HG03064 (cell line): Measurements from ENCODE around the gene C12orf54.
"Not testable (repeated sequence)": the region's sequence is repeated elsewhere in the genome, so short reads cannot be mapped to it uniquely, and the experiment has no call there.

Experiments
- ATAC-seq: cut with Tn5 transposase; IDR thresholded peaks from one replicate; pipeline ENCODE4 v1.9.1; 2021; ENCODE audit warnings: low read depth; ENCODE audit not compliant: unreplicated experiment

C12orf54 gene

GRCh38 chr12:48482198-48482597 lies at the start of gene C12orf54:
Gene C12orf54 (plus strand): TSS chr12:48482498. CDS start chr12:48483297, 799 bp downstream.
- ATAC-seq, result no peak

- not testable (repeated sequence) for ATAC-seq
Measured at GRCh38 chr12:48434016-48434415, 48.3 kb upstream of the C12orf54 start.

- ATAC-seq, result no peak
Measured at GRCh38 chr12:48441069-48441468, 41.2 kb upstream of the C12orf54 start.

GRCh38 chr12:48442179-48442847 lies 40.0 kb upstream of the C12orf54 start:
- ATAC-seq, result no peak

GRCh38 chr12:48445538-48445937 lies 36.8 kb upstream of the C12orf54 start:
- no peak for ATAC-seq

- no peak for ATAC-seq
Measured at GRCh38 chr12:48446161-48446776, 36.0 kb upstream of the C12orf54 start.

GRCh38 chr12:48447755-48448154 lies 34.5 kb upstream of the C12orf54 start:
- ATAC-seq, result no peak

GRCh38 chr12:48451372-48451771 lies 30.9 kb upstream of the C12orf54 start:
- ATAC-seq, result no peak

- ATAC-seq, result not testable (repeated sequence)
Measured at GRCh38 chr12:48452961-48453360, 29.3 kb upstream of the C12orf54 start.

- ATAC-seq, result no peak
Measured at GRCh38 chr12:48454667-48455066, 27.6 kb upstream of the C12orf54 start.

- no peak for ATAC-seq
Measured at GRCh38 chr12:48455116-48455515, 27.2 kb upstream of the C12orf54 start.

- no peak for ATAC-seq
Measured at GRCh38 chr12:48459259-48459658, 23.0 kb upstream of the C12orf54 start.

GRCh38 chr12:48469027-48469426 lies 13.3 kb upstream of the C12orf54 start:
- ATAC-seq, result not testable (repeated sequence)

- no peak for ATAC-seq
Measured at GRCh38 chr12:48472259-48472658, 10.0 kb upstream of the C12orf54 start, which contains the start of gene ANP32D. Gene ANP32D (plus strand): TSS chr12:48472559. CDS start chr12:48472665, 106 bp downstream.

GRCh38 chr12:48473061-48473460 lies 9.2 kb upstream of the C12orf54 start:
- no peak for ATAC-seq

GRCh38 chr12:48474497-48474896 lies 7.8 kb upstream of the C12orf54 start:
- ATAC-seq, result not testable (repeated sequence)

- no peak for ATAC-seq
Measured at GRCh38 chr12:48482930-48483329, 632 bp downstream of the C12orf54 start.

- ATAC-seq, result no peak
Measured at GRCh38 chr12:48486261-48486660, 4.0 kb downstream of the C12orf54 start.

GRCh38 chr12:48486679-48487078 lies 4.4 kb downstream of the C12orf54 start:
- ATAC-seq, result no peak

- ATAC-seq, result peak; percentile 91
Measured at GRCh38 chr12:48489012-48489411, 6.7 kb downstream of the C12orf54 start.

GRCh38 chr12:48489456-48489855 lies 7.2 kb downstream of the C12orf54 start:
- ATAC-seq, result not testable (repeated sequence)

- not testable (repeated sequence) for ATAC-seq
Measured at GRCh38 chr12:48500281-48500680, 18.0 kb downstream of the C12orf54 start.
